Mesenchymal stem cell (in vitro differentiated cells and primary cell): ENCODE measurements around the gene KCNMB2.

ENCODE experiments used
- DNase-seq: peaks from one replicate; pipeline ENCODE4 v3.0.0-alpha.2; 2013
- H2AFZ ChIP-seq: one replicate; pipeline ENCODE4 v1.6.1; 2013; ENCODE audit warnings: low read depth, mild to moderate bottlenecking, control low read depth, inconsistent platforms, low read length, moderate library complexity
- H2AK5ac ChIP-seq: 2 replicates; pipeline ENCODE4 v1.6.1; 2013; ENCODE audit warnings: low read length, moderate library complexity, mild to moderate bottlenecking, inconsistent platforms; ENCODE audit not compliant: severe bottlenecking
- H2BK120ac ChIP-seq: one replicate; pipeline ENCODE4 v1.6.1; 2013; ENCODE audit warnings: low read depth, mild to moderate bottlenecking, inconsistent platforms, low read length, moderate library complexity
- H2BK12ac ChIP-seq, 2 experiments: one replicate each; pipeline ENCODE4 v1.6.1; 2013; ENCODE audit warnings: inconsistent platforms in 2 of 2, low read length in 2 of 2, mild to moderate bottlenecking in 2 of 2, moderate library complexity in 2 of 2, control low read depth in 1 of 2
- H2BK15ac ChIP-seq: one replicate; pipeline ENCODE4 v1.6.1; 2013; ENCODE audit warnings: mild to moderate bottlenecking, low read depth, inconsistent platforms; ENCODE audit not compliant: poor library complexity, severe bottlenecking
- H2BK5ac ChIP-seq: 2 replicates; pipeline ENCODE4 v1.6.1; 2013; ENCODE audit warnings: low read depth, mild to moderate bottlenecking, low read length, control low read depth, inconsistent platforms; ENCODE audit not compliant: poor library complexity, severe bottlenecking
- H3K14ac ChIP-seq, 2 experiments: one replicate each; pipeline ENCODE4 v1.6.1; 2013; ENCODE audit warnings: inconsistent platforms in 2 of 2, low read length in 2 of 2, control low read depth in 1 of 2, mild to moderate bottlenecking in 1 of 2, moderate library complexity in 1 of 2
- H3K18ac ChIP-seq, 2 experiments: one replicate each; pipeline ENCODE4 v1.6.1; 2013; ENCODE audit warnings: inconsistent platforms in 2 of 2, low read length in 2 of 2, control low read depth in 1 of 2, low read depth in 1 of 2, mild to moderate bottlenecking in 1 of 2
- H3K23ac ChIP-seq, 2 experiments: one replicate each; pipeline ENCODE4 v1.6.1; 2013; ENCODE audit warnings: inconsistent platforms in 2 of 2, low read length in 2 of 2, mild to moderate bottlenecking in 2 of 2, moderate library complexity in 2 of 2, control low read depth in 1 of 2
- H3K27ac ChIP-seq: 2 replicates; pipeline ENCODE4 v1.5.1; 2013; ENCODE audit warnings: mild to moderate bottlenecking, moderate library complexity, low read length, control low read depth, inconsistent platforms; ENCODE audit not compliant: poor library complexity, severe bottlenecking
- H3K27me3 ChIP-seq, 2 experiments: 2 replicates each; pipeline versions ENCODE4 v1.6.1 to v1.7.0; 2013; ENCODE audit warnings: low read length in 2 of 2, mild to moderate bottlenecking in 2 of 2, moderate library complexity in 2 of 2, control low read depth in 1 of 2, inconsistent platforms in 1 of 2; ENCODE audit not compliant: control insufficient read depth in 1 of 2, insufficient read depth in 1 of 2
- H3K36me3 ChIP-seq, 2 experiments: 2 replicates each; pipeline versions ENCODE4 v1.6.1 to v1.7.0; 2013; ENCODE audit warnings: low read length in 2 of 2, control low read depth in 1 of 2, inconsistent platforms in 1 of 2, low read depth in 1 of 2, mild to moderate bottlenecking in 1 of 2; ENCODE audit not compliant: insufficient read depth in 2 of 2, control insufficient read depth in 1 of 2
- H3K4ac ChIP-seq, 2 experiments: one replicate each; pipeline ENCODE4 v1.6.1; 2013; ENCODE audit warnings: inconsistent platforms in 2 of 2, low read length in 2 of 2, mild to moderate bottlenecking in 2 of 2, moderate library complexity in 2 of 2, control low read depth in 1 of 2, low read depth in 1 of 2
- H3K4me1 ChIP-seq: 2 replicates; pipeline ENCODE4 v1.6.1; 2013; ENCODE audit warnings: low read depth, low read length, control low read depth; ENCODE audit not compliant: control insufficient read depth, insufficient read depth
- H3K4me2 ChIP-seq: 2 replicates; pipeline ENCODE4 v1.6.1; 2013; ENCODE audit warnings: low read length, mild to moderate bottlenecking, inconsistent platforms; ENCODE audit not compliant: poor library complexity, severe bottlenecking
- H3K4me3 ChIP-seq, 2 experiments: 2 replicates each; pipeline versions ENCODE4 v1.5.1 to v1.7.0; 2013; ENCODE audit warnings: low read length in 2 of 2, mild to moderate bottlenecking in 2 of 2, control low read depth in 1 of 2, low read depth in 1 of 2; ENCODE audit not compliant: insufficient read depth in 1 of 2
- H3K79me1 ChIP-seq: replicated peaks from 2 replicates; pipeline ENCODE4 v1.6.1; 2013; ENCODE audit warnings: mild to moderate bottlenecking, control low read depth, low read length, inconsistent platforms; ENCODE audit not compliant: poor library complexity, severe bottlenecking
- H3K9ac ChIP-seq: 2 replicates; pipeline ENCODE4 v1.7.0; 2013; ENCODE audit warnings: mild to moderate bottlenecking, low read length, moderate library complexity
- H3K9me3 ChIP-seq: 2 replicates; pipeline ENCODE4 v1.7.0; 2013; ENCODE audit warnings: mild to moderate bottlenecking, low read length; ENCODE audit not compliant: control insufficient read depth
- H4K8ac ChIP-seq: one replicate; pipeline ENCODE4 v1.6.1; 2013; ENCODE audit warnings: inconsistent platforms, mild to moderate bottlenecking, low read length, moderate library complexity
- H4K91ac ChIP-seq: one replicate; pipeline ENCODE4 v1.6.1; 2013; ENCODE audit warnings: mild to moderate bottlenecking, low read length, inconsistent platforms
- WGBS: methylation state at CpG from one replicate; pipeline ENCODE4 v1.1.7; 2013; ENCODE audit warnings: mixed read lengths; 5-methylcytosine and 5-hydroxymethylcytosine counted together

KCNMB2 gene

GRCh38 chr3:178603735-178604134, 67.5 kb downstream of the KCNMB2 start:
- 57% methylated on average over 1 of the region's 1 CpG for WGBS
- Histone ChIP-seq H4K8ac (no peak overlapping the region), H2BK15ac (no peak overlapping the region), H3K4me1 (no peaks in the 10 kb centered on the region), H3K4me3 (no peak overlapping the region), H3K36me3 (no peaks in the 10 kb centered on the region), H4K91ac (no peak overlapping the region), H2BK5ac (no peak overlapping the region), H3K18ac (no peak overlapping the region), H3K79me1 (no peaks in the 10 kb centered on the region), H3K9me3 (peaks cover 3% of the 10 kb centered on the region), H3K27ac (no peak overlapping the region), H3K14ac (no peak overlapping the region), H2BK120ac (no peak overlapping the region), H3K4me2 (no peak overlapping the region), H2AFZ (no peak overlapping the region), H2AK5ac (no peak overlapping the region), H3K23ac (no peak overlapping the region), H2BK12ac (no peak overlapping the region), H3K9ac (no peak overlapping the region), H3K4ac (no peak overlapping the region), H3K27me3 (no peaks in the 10 kb centered on the region)
- no peak for DNase-seq

GRCh38 chr3:178618197-178618596, 82.0 kb downstream of the KCNMB2 start:
- Histone ChIP-seq H2BK5ac (no peak overlapping the region), H4K8ac (no peak overlapping the region), H2AK5ac (no peak overlapping the region), H3K36me3 (no peaks in the 10 kb centered on the region), H3K27ac (no peak overlapping the region), H2BK12ac (no peak overlapping the region), H2BK15ac (no peak overlapping the region), H3K27me3 (no peaks in the 10 kb centered on the region), H3K9ac (peak overlapping the region; percentile 77), H4K91ac (no peak overlapping the region), H2BK120ac (no peak overlapping the region), H3K23ac (no peak overlapping the region), H2AFZ (no peak overlapping the region), H3K4me1 (no peaks in the 10 kb centered on the region), H3K4ac (no peak overlapping the region), H3K14ac (no peak overlapping the region), H3K18ac (no peak overlapping the region), H3K9me3 (no peaks in the 10 kb centered on the region), H3K4me2 (no peak overlapping the region), H3K79me1 (no peaks in the 10 kb centered on the region), H3K4me3 (peak overlapping the region in 1 of 2 experiments; percentile 68)
- DNase-seq = peak; percentile 57
- WGBS = 81% methylated on average over 2 of the region's 3 CpGs

- no peaks in the 10 kb centered on the region for H3K79me1 ChIP-seq
- no peaks in the 10 kb centered on the region for H3K36me3 ChIP-seq
- H2AK5ac ChIP-seq = no peak overlapping the region
- H3K4ac ChIP-seq = no peak overlapping the region
- H4K8ac ChIP-seq = no peak overlapping the region
- no peak overlapping the region for H3K14ac ChIP-seq
- H2AFZ ChIP-seq = no peak overlapping the region
- no peak overlapping the region for H4K91ac ChIP-seq
- H3K27me3 ChIP-seq = no peaks in the 10 kb centered on the region
- no peak overlapping the region for H3K4me2 ChIP-seq
- 100% methylated on average over 1 of the region's 2 CpGs for WGBS
- H3K23ac ChIP-seq = no peak overlapping the region
- peak overlapping the region in 1 of 2 experiments; percentile 68 for H3K4me3 ChIP-seq
- no peak overlapping the region for H2BK120ac ChIP-seq
- H2BK15ac ChIP-seq = no peak overlapping the region
- no peaks in the 10 kb centered on the region for H3K4me1 ChIP-seq
- DNase-seq = no peak
- no peak overlapping the region for H2BK5ac ChIP-seq
- no peak overlapping the region for H3K27ac ChIP-seq
- H3K9me3 ChIP-seq = no peaks in the 10 kb centered on the region
- H3K9ac ChIP-seq = peak overlapping the region; percentile 77
- H3K18ac ChIP-seq = no peak overlapping the region
- no peak overlapping the region for H2BK12ac ChIP-seq
Observed at GRCh38 chr3:178618896-178619295, 82.7 kb downstream of the KCNMB2 start.

- Histone ChIP-seq H2BK120ac (no peak overlapping the region), H4K8ac (no peak overlapping the region), H3K79me1 (no peaks in the 10 kb centered on the region), H2BK15ac (no peak overlapping the region), H3K36me3 (no peaks in the 10 kb centered on the region), H2AFZ (no peak overlapping the region), H3K27me3 (no peaks in the 10 kb centered on the region), H2AK5ac (no peak overlapping the region), H3K9me3 (no peaks in the 10 kb centered on the region), H3K14ac (no peak overlapping the region), H3K9ac (no peak overlapping the region), H3K4me3 (no peak overlapping the region), H2BK12ac (peak overlapping the region in 1 of 2 experiments; percentile 31), H3K4ac (no peak overlapping the region), H2BK5ac (no peak overlapping the region), H3K4me1 (no peaks in the 10 kb centered on the region), H3K4me2 (no peak overlapping the region), H4K91ac (no peak overlapping the region), H3K27ac (no peak overlapping the region), H3K23ac (no peak overlapping the region), H3K18ac (no peak overlapping the region)
- WGBS = 71% methylated on average over 3 of the region's 3 CpGs
- DNase-seq = peak; percentile 13
Observed at GRCh38 chr3:178623666-178624255, 87.5 kb downstream of the KCNMB2 start.
